ENCODE measurements around the gene ATP2B3. TPM values are rescaled to one million over a fixed set of nuclear protein-coding genes. Genes with fewer than 3 reads are reported as not detected.

The ATP2B3 gene
- under 1 TPM; 0.15 to 0.76 (median 0.59) TPM for polyA plus RNA-seq (ENCODE audit: insufficient read length in 10 of 10)
- long read RNA-seq, donor 1: 0 reads
- long read RNA-seq, donor 2: 0 reads
- long read RNA-seq, donor 3: 0 reads
- long read RNA-seq, donor 4: 0 reads
- long read RNA-seq, donor 5: 0 reads
- long read RNA-seq, donor 6: 0 reads
- long read RNA-seq, donor 7: 0 reads
- long read RNA-seq, donor 8: 0 reads
- long read RNA-seq, donor 9: 0 reads

DNA sequence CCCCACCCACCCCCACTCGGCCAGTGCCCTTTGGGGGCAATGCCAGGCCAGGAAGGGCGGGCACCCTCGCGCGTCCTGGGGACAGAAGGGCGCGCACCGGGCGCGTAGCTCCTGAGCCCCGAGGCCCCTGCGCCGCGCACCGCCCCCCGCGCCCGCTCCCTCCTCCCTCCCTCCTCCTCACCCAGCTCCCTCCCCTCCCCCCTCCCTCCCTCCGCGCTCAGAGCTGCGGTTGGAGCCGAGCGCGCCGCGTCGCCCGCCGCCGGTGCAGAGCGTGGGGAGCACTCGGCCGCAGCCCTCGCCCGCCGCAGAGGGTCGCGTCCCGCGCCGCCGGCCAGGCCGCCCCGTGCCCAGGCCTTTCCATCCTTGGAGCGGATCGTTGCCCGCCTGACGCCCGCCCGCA, at the start of gene ATP2B3:
Gene ATP2B3, plus strand, starts transcription at position 220 of the 400 bp plus-strand sequence. CDS start 18,606 bp downstream, outside the sequence.
- no peak for DNase-seq

- no peak for DNase-seq
Measured at GRCh38 chrX:153468008-153468580, 49.3 kb upstream of the ATP2B3 start.

DNA sequence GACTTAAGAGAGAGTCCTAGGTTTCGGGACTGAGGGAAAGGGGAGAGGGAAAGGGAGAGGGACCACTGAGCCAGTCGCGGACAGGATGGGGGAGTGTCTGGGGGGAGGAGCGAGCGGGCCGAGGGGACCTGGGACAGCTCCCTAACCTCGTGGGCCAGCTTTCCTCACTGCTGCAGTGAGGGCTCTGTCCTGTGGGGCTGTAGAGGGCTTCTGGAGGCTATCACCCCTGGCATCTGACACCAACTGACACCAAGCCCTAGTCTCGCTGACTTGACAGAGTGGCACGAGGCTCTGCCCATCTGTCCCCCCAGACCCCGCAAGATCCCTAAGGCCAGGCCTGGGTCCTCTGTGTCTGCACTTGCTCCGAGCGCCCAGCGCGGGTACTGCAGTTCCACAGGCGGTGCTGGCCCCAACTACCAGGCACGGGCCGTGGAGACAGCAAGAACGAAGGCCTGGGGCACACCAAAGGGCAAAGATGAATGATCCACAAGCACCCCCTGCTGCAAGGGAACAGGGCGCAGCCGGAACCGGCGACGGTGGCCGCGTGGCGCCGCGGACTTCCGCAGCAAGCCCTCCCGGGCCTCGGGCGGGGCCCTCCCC, 47.5 kb upstream of the ATP2B3 start:
- DNase-seq: no peak

- DNase-seq: peak; percentile 86 to 93 (median 91)
Measured at GRCh38 chrX:153470411-153471363, 46.8 kb upstream of the ATP2B3 start, which contains the start of gene HAUS7. TSS of gene HAUS7 (minus strand) at chrX:153470576. CDS start at chrX:153470557, 19 bp downstream.

DNA sequence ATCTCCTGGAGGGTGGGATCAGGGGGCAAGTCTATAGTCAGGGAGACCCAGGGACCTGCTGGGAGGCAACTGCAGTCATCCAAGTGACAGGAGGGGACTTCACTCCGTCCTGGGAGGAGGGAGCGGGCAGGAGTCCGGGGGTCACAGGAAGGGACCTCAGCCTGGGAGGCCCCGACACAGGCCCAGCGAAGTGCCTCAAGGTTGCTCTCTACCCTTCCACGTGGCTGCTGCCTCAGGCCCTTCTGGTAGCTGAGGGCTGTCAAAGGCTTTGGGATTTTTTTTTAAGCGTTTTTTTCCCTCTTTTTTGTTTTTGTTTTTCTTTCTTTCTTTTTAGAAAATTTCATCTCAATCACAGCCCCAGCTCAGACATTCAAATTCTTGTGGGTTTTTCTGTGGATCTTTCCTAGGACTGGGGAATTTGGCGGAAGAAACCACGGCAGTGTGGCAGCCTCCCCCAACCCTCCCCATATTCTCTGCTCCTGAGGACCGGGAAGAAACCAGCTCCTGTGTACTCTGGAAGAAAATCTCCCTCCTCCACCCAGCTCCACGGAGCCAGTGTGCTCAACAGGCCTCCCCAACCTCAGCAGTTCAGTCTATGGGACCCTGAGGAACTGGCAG, 45.7 kb upstream of the ATP2B3 start:
- no peak for DNase-seq

DNA sequence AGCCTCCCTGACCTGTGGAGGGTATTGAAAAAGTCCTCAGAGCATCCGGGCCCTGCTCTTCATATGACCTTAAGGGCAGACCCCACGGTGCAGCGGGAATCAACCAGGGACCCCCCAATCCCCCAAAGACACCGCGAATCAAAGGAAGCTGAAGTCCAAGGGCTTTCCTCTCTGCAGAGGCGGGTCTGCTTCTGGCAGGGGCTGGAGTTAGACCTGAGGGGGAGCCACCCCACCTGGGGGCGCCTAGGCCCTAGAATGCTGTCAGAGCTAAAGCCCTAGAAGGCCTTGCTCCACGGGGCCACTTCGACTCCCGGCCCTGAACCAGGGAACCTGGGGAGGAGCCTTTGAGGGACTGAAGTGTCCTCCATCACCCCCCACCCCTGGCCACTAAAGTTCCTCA, 44.3 kb upstream of the ATP2B3 start:
- DNase-seq: no peak

DNA sequence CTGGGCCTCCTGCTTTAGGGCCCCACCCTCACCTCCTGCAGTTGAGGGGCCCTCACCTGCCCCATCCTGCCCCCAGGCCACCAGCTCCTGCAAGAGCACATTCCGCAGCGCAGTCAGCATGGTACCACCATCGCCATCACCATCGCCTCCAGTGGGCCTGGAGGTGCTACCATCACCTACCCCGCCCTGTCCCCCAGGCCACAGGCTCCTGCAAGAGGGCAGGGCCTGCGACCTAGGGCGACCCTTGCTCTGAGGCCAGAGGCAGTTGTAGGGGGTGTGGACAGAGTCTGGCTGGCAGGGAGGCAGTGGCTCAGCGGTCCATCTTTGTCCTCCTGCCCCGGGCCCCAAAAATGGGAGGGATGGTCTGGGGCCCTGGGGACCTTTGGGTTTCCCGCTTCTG, 43.2 kb upstream of the ATP2B3 start:
- no peak for DNase-seq

- DNase-seq: peak; percentile 62 to 85 (median 72)
Measured at GRCh38 chrX:153474718-153475117, 42.7 kb upstream of the ATP2B3 start.

GRCh38 chrX:153475271-153475670, 42.2 kb upstream of the ATP2B3 start:
- no peak for DNase-seq

- DNase-seq: no peak
Measured at GRCh38 chrX:153475751-153476281, 41.6 kb upstream of the ATP2B3 start.

DNA sequence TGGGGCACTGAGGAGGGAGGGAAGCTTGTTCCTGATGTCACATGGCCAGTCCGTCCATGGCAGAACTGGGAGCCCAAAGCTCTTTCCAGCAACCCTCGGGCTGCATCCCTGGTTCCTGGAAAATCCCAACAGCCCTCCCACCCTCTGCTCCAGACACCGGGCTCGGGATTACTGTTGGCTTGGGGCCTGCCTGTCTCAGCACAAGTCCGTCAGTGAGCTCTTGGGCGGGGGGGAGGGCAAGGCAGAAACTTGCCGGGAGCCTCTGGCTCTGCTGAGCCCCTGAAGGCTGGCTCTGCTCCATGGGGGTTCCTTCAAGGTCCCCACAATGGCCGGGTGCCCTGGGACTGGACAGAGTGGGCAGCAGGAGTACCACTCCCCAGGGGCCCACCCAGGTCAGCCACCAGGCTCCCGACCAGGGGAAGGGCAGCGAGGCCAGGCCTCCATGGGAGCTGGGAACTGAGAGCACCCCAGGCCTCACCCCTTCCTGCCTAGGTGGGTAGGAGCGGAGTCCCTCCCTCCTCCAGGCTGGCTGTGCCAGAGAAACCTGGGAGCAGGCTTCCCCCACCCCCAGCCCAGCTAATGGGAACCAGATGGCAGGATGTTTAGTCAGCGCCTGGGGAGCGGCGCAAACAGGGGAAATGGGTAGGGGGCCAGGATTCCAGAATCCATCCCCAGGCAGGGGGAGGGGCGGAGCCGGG, 40.6 kb upstream of the ATP2B3 start:
- peak; percentile 75 to 85 (median 75) for DNase-seq

GRCh38 chrX:153477364-153477857, 40.0 kb upstream of the ATP2B3 start:
- no peak for DNase-seq

DNA sequence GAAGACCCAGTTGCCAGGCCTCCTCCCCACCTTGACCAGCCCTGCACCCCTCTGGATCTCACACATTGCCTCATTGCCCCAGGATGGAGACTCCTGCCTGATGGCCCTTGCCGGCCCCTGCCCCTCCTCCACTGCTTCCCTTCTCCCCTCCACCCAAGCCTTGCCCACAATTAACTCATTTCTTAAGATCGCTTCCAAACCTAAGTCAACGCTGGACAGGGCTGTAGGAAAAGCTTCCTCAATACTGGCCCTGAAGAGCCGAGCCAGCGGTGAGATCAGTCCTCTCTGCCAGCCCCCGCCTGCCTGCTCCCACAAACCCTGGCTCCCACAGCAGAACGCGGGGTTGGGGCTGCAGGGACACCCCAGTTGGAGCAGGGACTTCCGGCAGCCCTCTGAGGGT, 39.5 kb upstream of the ATP2B3 start:
- peak in 1 of 3 donors; percentile 67 for DNase-seq

GRCh38 chrX:153478746-153479145, 38.7 kb upstream of the ATP2B3 start:
- no peak for DNase-seq

- DNase-seq: no peak
Measured at GRCh38 chrX:153481043-153481442, 36.4 kb upstream of the ATP2B3 start.

DNA sequence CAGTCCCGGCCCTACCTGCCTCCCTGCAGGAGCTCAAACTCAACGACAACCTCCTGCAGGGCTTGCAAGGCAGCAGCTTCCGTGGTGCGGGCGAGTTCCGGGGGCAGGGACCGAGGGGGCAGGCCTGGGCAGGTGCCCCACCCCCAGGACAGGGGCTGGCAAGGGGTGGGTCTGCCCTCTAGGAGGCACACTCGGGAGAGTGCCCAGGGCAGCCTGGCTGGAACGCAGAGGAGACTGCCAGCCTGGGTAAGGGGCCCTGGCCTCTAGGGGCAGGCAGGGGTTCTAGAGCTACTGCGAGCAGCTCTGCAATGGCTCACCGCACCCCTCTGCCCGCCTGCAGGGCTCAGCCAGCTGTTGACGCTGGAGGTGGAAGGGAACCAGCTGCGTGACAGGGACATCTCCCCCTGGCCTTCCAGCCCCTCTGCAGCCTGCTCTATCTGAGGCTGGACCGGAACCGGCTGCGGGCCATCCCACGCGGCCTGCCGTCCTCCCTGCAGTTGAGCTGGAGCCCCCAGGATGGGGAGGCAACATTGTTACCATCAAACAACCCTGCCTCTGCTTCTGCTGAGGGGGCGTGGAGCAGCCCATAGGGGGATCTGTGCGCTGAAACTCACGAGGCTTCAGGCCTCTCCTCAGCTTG, 34.9 kb upstream of the ATP2B3 start:
- no peak for DNase-seq

- DNase-seq: no peak
Measured at GRCh38 chrX:153485396-153486080, 31.9 kb upstream of the ATP2B3 start.

GRCh38 chrX:153486171-153486570, 31.3 kb upstream of the ATP2B3 start:
- DNase-seq: no peak

- DNase-seq: no peak
Measured at GRCh38 chrX:153487590-153488071, 29.8 kb upstream of the ATP2B3 start.

Measured in muscle of back (tissue), 13 donors.